ENCODE data around the gene MFNG. TPM values are rescaled to one million over a fixed set of nuclear protein-coding genes. Genes with fewer than 3 reads are reported as not detected.
A peak's percentile ranks its signal among the peaks of the same experiment; 100 is the strongest.

Gene MFNG
- total and polyA plus RNA-seq, 2 experiments from 2014 or later, result 3.3 TPM

DNA sequence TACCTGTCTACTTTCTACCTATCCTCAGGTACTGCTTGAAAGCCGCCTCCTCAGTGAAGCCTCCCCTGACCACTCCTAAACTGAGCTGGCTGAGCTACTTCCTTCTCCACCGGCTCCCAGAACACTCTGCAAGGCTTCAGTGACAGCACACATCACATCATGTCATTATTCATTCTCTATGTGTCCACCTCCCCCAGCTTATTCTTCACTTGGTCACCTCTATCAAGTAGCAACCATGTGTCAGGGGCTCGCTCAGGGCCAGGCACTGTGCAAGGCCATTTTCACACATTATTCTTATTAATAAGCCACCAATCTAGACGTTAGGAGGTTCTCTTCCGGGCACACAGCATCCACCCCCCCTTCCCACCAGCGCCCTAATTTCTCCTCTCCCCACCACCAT lies 55.2 kb downstream of the MFNG start:
- TF ChIP-seq, protein P1, sequence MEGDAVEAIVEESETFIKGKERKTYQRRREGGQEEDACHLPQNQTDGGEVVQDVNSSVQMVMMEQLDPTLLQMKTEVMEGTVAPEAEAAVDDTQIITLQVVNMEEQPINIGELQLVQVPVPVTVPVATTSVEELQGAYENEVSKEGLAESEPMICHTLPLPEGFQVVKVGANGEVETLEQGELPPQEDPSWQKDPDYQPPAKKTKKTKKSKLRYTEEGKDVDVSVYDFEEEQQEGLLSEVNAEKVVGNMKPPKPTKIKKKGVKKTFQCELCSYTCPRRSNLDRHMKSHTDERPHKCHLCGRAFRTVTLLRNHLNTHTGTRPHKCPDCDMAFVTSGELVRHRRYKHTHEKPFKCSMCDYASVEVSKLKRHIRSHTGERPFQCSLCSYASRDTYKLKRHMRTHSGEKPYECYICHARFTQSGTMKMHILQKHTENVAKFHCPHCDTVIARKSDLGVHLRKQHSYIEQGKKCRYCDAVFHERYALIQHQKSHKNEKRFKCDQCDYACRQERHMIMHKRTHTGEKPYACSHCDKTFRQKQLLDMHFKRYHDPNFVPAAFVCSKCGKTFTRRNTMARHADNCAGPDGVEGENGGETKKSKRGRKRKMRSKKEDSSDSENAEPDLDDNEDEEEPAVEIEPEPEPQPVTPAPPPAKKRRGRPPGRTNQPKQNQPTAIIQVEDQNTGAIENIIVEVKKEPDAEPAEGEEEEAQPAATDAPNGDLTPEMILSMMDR (IDR thresholded peaks at IDR 0.05; ENCODE audit: poor library complexity), result no peak
- no peak for TF ChIP-seq EZH2phosphoT487 (IDR thresholded peaks at IDR 0.05; ENCODE audit: low read depth, severe bottlenecking, unreplicated experiment)
- no peak for TF ChIP-seq EZH2 (IDR thresholded peaks at IDR 0.05; ENCODE audit: borderline replicate concordance)
- no peaks in the 10 kb centered on the region for H3K9me2 ChIP-seq (replicated peaks; ENCODE audit: insufficient read depth)
- H3K27ac ChIP-seq, result no peak overlapping the region
- H3K4me1 ChIP-seq (ENCODE audit: insufficient read depth), result peaks cover 16% of the 10 kb centered on the region
- no peak overlapping the region for H3K4me3 ChIP-seq
- H2AFZ ChIP-seq, result no peak overlapping the region
- H3K27me3 ChIP-seq, result peaks cover 22% of the 10 kb centered on the region
- WGBS (ENCODE audit: low lambda C conversion rate, missing lambda C conversion rate), result 90% methylated on average over 6 of the region's 6 CpGs
- DNase-seq (ENCODE audit: low spot score), result no peak
- no peak overlapping the region for H3K4me2 ChIP-seq
- H3K36me3 ChIP-seq (replicated peaks; ENCODE audit: insufficient read depth, low read depth), result no peaks in the 10 kb centered on the region
- H3K79me2 ChIP-seq, result no peaks in the 10 kb centered on the region
- peaks cover 4% of the 10 kb centered on the region for H3K9me3 ChIP-seq (ENCODE audit: low read depth)
- H4K20me1 ChIP-seq (ENCODE audit: insufficient read depth, poor library complexity, severe bottlenecking), result no peaks in the 10 kb centered on the region

DNA sequence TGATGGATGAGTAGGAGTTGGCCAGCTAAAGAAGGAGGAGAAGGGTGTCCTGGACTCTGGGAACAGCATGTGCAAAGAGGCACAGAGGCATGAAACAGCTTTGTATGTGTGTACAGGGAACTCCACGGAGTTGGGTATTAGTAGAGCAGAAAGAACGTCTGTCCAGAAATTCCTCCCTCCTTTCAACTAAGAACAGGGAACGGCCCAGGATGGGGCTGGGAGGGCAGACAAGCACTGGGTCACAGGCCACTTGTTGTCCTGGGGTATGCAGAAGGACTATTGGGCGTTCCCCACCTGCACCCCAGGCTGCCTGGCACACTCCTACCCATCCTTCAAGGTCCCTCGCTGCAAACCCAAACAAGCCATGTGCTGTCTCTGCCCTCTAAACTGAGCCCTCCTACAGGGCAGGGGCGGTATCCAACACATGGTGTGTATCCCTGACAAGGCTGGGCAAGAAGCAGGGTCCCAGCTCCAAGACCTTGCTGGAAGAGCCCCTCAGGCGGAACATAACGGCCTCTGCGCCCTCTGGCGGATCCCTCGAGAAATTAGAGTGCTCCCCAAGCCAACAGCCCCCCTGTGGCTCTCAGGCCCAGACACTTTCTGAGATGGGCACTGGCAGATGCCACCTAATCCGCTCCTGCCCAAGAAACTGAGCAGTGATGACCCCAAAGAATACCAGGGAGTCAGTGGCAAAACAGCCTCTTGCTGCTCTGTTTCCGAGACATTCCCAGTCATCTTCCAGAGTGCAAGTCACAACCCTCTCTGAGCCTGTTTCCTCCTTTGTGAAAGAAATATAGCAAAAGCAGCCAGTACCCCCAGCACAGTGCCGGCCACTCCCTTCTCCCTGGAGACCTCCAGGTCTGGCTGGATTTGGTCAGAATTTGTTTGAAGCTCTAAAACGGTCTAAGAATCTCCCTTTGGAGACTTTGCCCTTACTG lies 57.3 kb downstream of the MFNG start:
- no peak for TF ChIP-seq EZH2phosphoT487 (IDR thresholded peaks at IDR 0.05; ENCODE audit: low read depth, severe bottlenecking, unreplicated experiment)
- TF ChIP-seq EZH2 (IDR thresholded peaks at IDR 0.05; ENCODE audit: borderline replicate concordance), result no peak
- TF ChIP-seq, protein P1 (IDR thresholded peaks at IDR 0.05; ENCODE audit: poor library complexity), result peak; percentile 77
- Histone ChIP-seq H3K4me3 (no peak overlapping the region), H3K9me2 (replicated peaks; ENCODE audit: insufficient read depth) (no peaks in the 10 kb centered on the region), H3K27me3 (peaks cover 38% of the 10 kb centered on the region), H3K9me3 (ENCODE audit: low read depth) (peaks cover 4% of the 10 kb centered on the region), H4K20me1 (ENCODE audit: insufficient read depth, poor library complexity, severe bottlenecking) (no peaks in the 10 kb centered on the region), H3K79me2 (no peaks in the 10 kb centered on the region), H3K4me2 (no peak overlapping the region), H3K27ac (no peak overlapping the region), H3K4me1 (ENCODE audit: insufficient read depth) (peaks cover 16% of the 10 kb centered on the region), H2AFZ (no peak overlapping the region), H3K36me3 (replicated peaks; ENCODE audit: insufficient read depth, low read depth) (no peaks in the 10 kb centered on the region)
- peak; percentile 83 for DNase-seq (ENCODE audit: low spot score)
- 34% methylated on average over 15 of the region's 15 CpGs for WGBS (ENCODE audit: low lambda C conversion rate, missing lambda C conversion rate)

DNA sequence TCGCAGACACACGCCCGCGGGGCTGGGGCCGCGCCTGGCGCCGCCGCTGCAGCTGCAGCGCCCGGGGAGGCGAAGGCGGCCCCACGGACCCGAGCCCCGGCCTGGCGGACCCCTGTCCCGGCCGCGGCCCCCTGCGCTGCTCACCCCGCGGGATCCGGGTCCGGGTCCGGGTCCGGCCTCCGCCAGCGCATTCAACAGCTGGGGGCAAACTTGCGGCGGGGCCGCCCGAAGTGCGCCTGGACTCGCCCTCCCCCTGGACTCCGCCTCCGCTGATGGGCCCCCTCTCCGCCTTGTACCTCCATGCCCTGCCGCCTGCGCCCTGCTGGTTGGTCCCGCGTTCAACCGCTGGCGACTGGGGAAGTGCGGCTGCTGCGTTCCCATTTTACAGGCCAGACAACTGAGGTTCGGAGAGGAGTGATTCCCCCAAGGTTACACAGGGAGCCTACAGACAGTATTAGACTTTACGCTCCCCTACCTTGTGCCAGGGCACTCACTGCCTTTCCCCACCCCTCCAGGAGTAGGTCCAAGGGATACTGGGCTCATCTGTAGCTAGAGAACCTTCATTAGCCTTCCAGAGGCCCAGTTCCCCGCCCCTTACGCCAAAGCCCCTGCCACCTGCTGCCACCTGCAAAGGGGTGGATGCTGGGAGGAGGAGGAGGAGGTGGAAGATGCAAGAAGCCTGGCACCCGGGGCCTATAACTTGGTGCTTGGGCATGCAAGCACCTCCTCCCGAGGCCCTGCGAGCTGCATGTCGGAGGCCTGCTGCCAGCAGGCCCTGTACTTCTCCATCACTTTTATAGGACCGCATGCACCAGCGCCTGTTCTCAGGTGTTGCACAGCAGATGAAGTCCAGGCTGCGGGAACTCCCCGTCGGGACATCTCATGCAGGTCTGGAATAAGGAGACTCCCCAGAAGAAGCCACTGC lies 58.2 kb downstream of the MFNG start:
- H3K4me3 ChIP-seq, result no peak overlapping the region
- DNase-seq (ENCODE audit: low spot score), result no peak
- peaks cover 4% of the 10 kb centered on the region for H3K9me3 ChIP-seq (ENCODE audit: low read depth)
- H3K4me2 ChIP-seq, result peak overlapping the region; percentile 97
- peaks cover 41% of the 10 kb centered on the region for H3K27me3 ChIP-seq
- peaks cover 16% of the 10 kb centered on the region for H3K4me1 ChIP-seq (ENCODE audit: insufficient read depth)
- H3K36me3 ChIP-seq (replicated peaks; ENCODE audit: insufficient read depth, low read depth), result no peaks in the 10 kb centered on the region
- 30% methylated on average over 52 of the region's 59 CpGs for WGBS (ENCODE audit: low lambda C conversion rate, missing lambda C conversion rate)
- H4K20me1 ChIP-seq (ENCODE audit: insufficient read depth, poor library complexity, severe bottlenecking), result no peaks in the 10 kb centered on the region
- no peaks in the 10 kb centered on the region for H3K79me2 ChIP-seq
- no peak overlapping the region for H3K27ac ChIP-seq
- TF ChIP-seq, protein P1 (IDR thresholded peaks at IDR 0.05; ENCODE audit: poor library complexity), result no peak
- TF ChIP-seq EZH2 (IDR thresholded peaks at IDR 0.05; ENCODE audit: borderline replicate concordance), result peak; percentile 10
- no peak for TF ChIP-seq EZH2phosphoT487 (IDR thresholded peaks at IDR 0.05; ENCODE audit: low read depth, severe bottlenecking, unreplicated experiment)
- H3K9me2 ChIP-seq (replicated peaks; ENCODE audit: insufficient read depth), result no peaks in the 10 kb centered on the region
- no peak overlapping the region for H2AFZ ChIP-seq

Data from hepatocyte (in vitro differentiated cells).